HG03095 (cell line): ENCODE results near the gene GLRA1.
"Not testable (repeated sequence)": the region's sequence is repeated elsewhere in the genome, so short reads cannot be mapped to it uniquely, and the experiment has no call there.

ENCODE experiments used
- ATAC-seq: cut with Tn5 transposase; IDR thresholded peaks from one replicate; pipeline ENCODE4 v1.9.1; 2021; ENCODE audit warnings: moderate library complexity; ENCODE audit not compliant: unreplicated experiment

The GLRA1 gene

DNA sequence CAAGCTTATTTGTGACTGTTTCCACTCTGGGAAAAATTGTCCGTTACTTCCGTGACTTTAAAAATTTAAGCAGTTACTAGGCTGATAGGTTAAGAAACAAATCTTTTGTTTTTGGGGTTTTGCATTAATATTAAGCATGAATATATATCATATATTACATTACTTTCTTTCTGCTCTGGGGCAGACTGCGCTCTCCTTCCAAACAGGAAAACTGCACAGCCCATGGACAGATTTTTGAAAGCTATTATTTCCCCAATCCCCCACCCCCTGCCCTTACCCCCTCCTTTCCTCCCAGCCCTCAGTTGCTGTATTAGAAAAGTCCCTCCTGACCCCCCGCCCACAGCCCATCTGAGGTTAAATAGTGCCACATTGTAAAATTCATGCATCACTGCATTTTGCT, 102.5 kb downstream of the GLRA1 start:
- ATAC-seq = no peak

DNA sequence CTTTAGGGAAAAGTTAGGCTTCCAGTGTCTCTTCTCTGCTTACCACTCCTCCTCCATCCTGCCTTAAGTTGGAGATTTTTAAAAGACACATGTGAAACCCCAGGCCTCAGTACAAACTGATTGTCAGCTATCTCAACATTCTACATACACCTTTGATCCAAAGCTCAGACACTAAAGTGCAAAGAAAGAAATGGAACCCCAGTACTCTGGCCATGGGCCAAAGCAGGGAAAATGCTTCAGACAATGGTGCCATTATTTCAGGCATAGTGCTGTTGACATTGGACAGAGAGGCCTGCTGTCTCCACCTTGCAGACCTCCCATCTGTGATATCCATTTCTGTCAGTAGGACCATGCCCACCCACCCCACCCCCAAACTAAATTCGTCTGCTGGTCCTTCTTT, 103.7 kb downstream of the GLRA1 start:
- ATAC-seq = no peak

DNA sequence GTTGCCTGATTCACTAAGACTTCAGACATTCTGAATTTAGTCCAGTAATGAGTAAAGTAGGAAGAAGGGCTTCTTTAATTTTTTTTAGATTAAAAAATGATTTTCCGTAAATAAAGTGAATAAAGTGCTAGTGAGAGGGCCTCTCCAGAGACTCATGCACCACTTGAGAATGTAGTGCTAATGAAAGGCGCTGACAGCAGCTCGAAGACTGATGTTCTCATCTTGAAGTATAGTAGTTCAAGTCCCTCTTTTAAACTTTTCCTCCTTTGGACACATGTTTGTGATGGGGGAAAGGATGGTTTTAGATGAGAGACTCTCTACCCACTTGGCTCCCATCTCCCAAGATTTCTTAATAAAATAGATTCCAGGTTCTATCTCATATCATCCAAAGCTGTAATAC, 104.4 kb downstream of the GLRA1 start:
- no peak for ATAC-seq

DNA sequence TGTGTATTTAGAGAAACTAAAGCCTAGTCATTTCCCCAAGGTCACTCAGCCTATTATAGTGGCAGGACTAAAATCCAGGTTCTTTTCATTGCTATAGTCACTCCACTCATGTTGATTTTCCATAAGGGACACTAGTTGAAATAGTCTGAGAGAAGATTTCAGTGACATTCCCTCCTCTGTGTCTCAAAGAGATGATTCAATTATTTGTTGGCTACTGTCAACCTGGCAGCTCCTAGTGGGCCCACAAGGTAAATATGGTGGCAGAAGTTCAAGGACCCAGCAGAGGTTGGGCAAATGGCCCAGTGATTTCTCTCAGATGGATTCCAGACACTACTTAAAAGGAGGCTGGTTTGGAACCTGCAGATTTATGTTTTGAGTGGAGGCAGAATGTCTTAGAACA, 104.8 kb downstream of the GLRA1 start:
- ATAC-seq = no peak

DNA sequence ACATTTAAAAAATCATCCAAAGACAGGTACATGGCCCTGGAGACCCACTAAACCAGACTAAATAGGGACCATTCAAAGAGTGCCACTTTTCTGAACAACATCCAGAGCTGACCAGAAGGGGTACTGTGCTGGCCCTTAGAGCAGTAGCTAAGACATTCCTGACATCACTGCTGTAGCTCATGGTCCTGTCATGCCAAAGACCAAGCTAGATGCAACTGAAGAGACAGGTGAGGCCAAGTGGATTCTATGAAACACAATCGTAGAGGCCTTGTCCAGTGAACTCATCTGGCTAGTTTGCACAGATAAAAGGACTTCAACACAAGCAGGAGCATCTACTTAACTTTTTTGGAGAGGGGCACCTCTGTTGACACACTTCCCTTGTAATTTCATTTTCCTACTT, 109.6 kb downstream of the GLRA1 start:
- ATAC-seq = no peak

DNA sequence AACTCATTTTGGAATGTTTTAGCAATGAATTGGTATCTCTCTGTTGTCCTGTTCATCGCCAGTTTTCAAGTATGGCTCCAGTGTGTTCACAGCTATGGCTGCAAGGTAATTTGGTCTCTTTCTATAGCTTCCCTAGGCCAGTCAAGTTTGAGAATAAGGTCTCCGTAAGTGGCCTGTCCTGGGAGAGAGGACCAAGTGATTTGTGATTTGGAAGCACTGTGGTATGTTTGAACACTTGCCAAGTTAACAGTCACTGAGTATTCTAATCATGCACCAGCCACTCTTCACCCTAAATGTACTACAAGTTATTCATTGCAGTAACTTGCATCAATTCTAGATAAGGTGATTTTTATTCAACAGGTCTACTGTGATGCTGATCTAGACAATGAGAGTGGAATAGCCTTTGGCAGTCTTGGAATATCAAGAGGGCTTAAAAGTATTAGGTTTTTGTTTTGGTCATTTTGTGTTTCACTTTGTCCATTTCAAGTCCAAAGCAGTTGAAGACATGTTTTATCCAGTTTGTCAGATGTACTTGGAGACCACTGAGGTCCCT, 111.8 kb downstream of the GLRA1 start:
- no peak for ATAC-seq

DNA sequence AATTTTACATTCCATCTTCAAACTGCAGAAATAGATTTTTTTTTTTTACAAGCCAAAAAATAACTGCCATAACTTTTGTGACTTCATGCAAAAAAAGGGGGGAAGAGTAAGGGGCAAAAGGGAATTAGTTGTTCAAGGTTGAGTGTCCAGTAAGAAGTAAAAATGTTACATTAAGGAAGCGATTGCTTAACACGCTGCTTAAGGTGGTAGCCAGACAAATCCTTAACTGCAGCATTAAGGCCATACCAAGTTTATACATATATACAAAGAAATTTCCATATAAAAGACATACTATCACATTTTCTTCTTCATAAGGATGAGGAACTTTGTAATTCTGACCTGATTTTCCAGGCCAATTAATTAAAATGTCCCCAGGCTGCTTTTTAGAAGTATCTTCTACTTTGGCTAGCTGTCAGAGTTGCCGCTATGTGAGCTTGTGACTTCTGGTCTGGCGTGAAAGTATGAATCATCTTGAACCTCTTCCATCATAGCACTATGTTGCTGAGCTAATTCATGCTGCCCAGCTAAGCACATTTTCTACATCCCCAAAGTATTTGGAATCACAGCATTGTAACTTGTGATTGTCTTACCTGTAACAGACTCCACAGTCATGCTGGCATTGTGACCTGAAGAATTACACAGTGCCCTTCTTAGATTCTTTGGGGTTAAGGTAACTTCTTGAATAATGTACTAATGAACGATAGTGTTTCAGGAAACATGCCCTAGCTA, 112.9 kb downstream of the GLRA1 start:
- no peak for ATAC-seq

DNA sequence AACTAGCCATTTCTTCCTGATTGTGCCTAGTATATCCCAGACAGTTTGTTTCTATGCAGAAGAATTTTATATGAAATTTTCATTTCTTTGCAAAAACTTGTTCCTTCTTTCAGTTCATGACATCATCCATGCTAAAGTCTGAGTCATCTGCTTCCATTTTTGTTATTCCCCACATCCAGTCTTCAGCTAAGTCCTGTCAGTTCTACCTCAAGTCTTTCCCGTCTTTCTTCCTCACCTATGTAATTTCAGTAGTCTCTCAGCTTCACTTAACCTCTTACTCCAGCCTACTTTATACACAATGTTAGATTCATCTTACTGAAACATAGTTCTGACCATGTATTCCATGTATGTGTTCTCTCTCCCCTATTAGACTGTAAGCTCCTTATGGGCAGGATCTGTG, 113.8 kb downstream of the GLRA1 start:
- ATAC-seq = no peak

DNA sequence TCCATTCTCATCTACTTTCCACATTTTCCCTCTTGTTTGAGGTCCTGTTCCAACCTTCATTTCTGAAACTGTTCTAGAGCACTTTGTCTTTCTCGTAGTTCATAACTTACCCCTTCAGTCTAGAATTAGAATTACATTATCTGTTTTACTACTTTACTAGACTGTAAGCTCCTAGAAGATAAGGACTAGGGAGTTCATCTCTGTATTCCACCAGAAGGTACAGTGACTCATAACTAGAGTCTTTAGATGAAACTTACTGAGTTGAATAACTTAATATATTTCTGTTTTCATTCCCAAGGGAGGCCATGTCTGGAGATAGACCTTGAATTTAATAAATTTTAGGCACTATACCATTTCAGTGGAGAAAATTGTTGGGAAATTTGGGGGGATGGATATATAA, 114.2 kb downstream of the GLRA1 start:
- no peak for ATAC-seq

DNA sequence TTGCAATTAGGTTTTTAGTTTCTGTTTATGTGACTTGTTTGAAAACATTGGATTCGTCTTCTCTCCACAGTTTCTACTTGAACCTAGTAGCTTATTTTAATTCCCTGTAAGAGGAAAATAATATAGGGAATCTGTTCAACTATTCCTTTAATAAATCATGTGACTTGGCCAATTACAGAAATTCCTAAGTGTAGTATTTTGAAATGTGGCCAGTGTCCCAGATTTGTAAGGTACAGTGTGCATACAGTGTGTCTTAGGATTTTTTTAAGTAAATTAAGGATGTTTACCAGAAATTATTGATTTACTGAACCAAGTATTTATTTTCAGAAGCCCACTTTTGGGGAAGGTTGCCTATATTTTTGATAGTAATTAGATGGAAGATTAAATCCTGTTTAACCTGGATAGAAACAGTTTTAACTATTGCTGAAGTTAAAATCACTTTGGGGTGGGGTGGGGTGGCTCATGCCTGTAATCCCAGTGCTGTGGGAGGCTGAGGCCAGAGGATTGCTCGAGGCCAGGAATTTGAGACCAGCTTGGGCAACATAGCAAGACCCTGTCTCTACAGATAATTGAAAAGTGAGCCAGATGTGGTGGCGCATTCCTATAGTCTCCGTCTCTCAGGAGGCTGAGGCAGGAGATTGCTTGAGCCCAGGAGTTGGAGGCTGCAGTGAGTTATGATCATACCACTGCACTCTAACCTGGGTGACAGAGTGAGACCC, 116.0 kb downstream of the GLRA1 start:
- no peak for ATAC-seq

DNA sequence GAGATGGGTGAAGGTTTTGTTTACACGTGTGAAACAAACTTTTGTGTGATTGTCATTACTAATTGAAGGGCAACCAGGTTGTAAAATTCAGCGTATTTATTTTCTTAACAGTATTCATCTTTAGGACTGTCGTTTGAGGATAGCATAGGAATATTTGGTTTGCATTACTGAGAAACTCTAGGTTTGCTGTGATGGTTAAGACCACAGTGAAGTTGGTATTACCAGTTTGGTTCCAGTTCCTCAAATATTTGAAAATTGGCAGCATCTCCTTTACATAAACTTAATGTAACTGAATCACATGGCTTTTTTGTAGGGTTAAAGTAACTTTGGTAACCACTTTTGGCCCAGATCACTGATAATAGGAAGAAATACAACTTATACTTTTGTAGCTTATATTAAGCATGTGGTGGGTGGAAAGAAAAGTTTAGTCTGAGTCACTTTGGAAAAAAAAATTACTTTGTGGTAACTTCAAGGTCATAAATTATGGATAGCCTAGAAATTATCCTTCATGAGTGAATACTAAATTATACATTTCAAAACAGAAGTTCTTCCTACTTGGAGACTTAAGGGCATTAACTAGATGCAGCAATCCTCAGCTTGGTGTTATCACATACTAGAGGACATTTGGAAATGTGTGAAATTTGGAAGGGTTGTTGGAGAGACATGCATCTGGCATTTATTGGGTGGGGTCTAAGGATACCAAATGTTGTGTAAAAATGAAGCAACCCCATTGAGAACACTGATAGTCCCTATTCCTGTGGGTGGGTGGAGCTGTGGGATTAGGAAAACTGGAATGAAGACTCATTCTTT, 119.0 kb downstream of the GLRA1 start:
- no peak for ATAC-seq

DNA sequence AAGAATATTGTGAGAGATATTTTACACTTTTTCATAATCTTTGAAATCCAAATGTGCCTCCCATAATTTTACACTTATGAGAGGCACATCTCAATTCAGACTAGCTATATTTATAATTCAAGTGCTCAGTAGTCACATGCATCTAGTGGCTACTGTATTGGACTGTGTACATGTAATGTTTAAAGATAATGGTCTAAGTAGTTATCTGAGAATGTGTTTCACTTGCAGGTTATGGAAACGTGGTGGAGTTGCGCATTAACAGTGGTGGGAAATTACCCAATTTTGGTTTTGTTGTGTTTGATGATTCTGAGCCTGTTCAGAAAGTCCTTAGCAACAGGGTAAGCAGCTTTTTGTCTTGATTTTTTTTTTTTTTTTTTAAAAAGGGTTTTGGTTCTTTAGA, 124.1 kb downstream of the GLRA1 start:
- ATAC-seq = no peak

DNA sequence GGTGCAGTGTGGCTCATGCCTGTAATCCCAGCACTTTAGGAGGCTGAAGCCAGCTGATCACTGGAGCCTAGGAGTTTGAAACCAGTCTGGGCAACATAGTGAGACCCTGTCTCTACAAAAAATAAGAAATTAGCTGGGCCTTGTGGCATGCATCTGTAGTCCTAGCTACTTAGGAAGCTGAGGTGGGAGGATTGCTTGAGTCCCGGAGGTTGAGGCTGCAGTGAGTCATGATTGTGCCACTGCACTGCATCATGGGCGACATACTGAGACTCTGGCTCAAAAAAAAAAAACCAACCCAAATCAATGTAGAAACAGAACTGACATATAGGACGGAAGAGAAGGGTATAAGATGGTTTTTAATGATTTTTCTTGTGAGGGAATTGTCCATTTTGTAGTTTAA, 125.2 kb downstream of the GLRA1 start:
- ATAC-seq = no peak

DNA sequence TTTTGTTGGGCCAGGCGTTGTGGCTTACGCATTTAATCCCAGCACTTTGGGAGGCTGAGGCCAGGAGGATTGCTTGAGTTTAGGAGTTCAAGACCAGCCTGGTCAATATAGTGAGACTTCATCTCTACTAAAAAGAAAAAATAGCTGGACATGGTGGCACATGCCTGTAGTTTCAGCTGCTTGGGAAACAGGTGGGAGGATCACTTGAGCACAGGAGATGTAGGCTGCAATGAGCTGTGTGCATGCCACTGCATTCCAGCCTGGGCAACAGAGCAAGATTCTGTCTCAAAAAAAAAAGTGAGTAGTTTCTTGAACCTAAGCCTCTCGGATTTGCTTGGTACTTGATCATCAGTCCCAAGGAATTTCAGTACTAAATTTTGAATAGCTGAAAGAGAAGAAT, 126.0 kb downstream of the GLRA1 start:
- no peak for ATAC-seq

DNA sequence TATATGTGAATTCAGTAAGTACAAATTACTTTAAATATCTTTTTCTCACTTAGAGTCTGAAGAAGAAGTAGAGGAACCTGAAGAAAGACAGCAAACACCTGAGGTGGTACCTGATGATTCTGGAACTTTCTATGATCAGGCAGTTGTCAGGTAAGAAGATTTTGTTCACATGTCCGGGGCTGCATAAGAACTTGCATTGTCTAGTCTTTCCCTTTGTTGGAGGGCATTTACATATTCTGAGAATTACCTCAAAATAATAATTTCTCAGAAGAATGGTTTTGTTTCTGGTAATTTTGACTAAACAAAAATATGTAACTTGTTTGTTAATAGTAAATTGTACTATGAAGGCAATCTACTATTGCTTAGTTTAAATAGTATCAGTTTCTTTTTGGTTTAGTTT, 129.2 kb downstream of the GLRA1 start:
- no peak for ATAC-seq

DNA sequence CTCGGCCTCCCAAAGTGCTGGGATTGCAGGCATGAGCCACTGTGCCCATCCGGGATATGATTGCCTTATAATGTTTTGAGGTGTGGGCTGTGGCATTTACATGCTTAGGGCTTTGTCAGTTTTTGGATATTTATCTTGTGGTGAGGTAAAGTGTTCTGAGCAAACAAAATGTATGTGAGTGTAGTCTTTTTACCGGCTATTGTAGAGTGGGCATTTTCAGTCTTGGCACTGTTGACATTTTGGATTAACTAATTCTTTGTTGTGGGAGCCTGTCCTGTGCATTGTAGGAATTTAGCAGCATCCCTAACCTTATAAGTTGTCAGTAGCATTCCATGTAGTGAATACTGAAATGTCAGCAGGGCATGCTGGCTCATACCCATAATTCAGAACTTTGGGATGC, 131.3 kb downstream of the GLRA1 start:
- no peak for ATAC-seq

DNA sequence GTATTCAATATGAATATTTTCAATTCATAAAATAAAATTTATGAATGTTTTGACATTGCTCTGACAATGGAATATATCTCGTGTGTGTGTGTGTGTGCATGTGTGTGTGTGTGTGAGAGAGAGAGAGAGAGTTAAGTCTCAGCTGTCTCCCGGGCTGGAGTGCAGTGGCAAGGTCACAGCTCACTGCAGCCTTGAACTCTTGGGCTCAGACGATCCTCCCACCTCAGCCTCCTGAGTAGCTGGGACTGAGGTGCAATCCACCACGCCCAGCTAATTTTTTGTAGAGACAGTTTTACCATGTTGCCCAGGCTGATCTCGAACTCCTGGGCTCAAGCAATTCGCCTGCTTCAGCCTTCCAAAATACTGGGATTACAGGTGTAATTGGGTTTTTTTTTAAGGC, 136.8 kb downstream of the GLRA1 start:
- ATAC-seq = no peak

DNA sequence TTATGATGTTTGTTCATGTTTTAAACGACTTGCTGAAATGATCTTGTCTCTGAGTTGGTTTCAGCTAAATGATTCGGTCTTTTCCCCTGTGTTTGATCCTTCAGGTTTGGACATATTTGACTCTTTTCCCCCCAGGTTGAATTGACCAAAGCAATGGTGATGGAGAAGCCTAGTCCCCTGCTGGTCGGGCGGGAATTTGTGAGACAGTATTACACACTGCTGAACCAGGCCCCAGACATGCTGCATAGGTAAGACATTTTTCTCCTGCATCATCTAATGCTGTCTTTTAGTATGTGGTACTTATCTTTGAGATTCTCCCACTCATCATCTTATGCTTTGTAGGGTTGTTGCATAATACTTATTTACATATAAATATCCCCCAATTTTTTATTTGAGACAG, 138.2 kb downstream of the GLRA1 start:
- ATAC-seq = no peak

DNA sequence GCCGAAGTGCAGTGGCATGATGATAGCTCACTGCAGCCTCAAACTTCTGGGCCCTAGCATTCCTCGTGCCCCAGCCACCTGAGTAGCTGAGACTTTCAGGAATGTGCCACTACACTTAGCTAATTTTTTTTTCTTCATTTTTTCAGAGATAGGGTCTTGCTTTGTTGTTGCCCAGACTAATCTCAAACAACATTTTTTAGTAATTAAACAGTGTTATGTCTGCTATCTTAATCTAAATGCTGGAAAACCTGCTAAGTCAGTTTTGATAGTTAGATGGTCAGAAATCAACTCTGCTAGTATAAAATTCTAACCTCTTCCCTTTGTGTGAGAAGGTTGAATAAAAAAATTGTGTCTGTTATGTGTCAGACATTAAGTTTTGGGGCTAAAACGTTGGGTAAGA, 140.5 kb downstream of the GLRA1 start:
- ATAC-seq = no peak

DNA sequence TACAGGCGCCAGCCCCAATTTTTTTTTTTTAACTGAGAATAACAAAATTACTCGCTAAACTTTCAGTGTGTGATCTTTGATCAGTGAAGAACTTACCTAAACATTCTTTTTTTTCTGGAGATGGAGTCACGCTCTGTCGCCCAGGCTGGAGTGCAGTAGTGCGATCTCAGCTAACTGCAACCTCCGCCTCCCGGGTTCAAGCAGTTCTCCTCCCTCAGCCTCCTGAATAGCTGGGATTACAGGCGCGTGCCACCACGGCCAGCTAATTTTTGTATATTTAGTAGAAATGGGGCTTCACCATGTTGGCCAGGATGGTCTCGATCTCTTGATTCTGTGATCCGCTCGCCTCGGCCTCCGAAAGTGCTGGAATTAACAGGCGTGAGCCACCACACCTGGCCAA, 141.0 kb downstream of the GLRA1 start:
- ATAC-seq = not testable (repeated sequence)

DNA sequence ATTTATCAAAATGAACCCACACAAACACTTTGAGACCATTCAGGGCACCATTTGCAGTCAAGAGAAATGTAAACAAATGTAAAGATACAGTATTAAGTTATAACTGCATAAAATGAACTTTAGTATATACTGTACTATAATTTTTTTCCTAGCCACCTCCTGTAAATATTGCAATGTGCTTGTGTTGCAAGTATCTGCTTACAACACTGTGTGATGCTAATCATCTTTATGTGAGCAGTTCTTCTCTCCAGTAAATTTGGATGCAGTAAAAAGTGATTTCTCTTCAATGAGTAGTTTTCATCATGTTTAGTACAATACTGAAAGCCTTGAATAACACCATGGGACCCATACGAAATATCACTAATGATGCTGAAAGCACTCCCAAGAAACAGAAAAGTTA, 143.4 kb downstream of the GLRA1 start:
- ATAC-seq = no peak

DNA sequence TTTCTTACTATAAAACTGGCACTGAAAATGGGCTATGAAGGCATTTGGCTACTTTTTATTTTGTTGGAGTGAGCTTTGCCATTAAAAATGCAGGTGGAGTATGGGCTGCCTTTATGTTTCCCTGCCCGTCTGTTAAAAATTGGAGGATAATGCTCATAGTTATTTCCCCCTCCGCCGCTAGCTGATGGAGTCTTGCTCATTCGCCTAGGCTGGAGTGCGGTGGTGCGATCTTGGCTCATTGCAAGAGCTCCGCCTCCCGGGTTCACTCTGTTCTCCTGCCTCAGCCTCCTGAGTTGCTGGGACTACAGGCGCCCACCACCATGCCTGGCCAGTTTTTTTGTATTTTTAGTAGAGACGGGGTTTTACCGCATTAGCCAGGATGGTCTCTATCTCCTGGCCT, 144.3 kb downstream of the GLRA1 start:
- ATAC-seq = no peak
